ENCODE data around the gene IL20RB. TPM values are rescaled to one million over a fixed set of nuclear protein-coding genes. Genes with fewer than 3 reads are reported as not detected.

Gene IL20RB
- total and polyA plus RNA-seq, 2 of the 4 experiments (the other 2 are of a cell fraction) = 0.72 to 0.97 TPM

GRCh38 chr3:137008131-137008530 lies 50.3 kb downstream of the IL20RB start:
- H3K4me1 ChIP-seq (ENCODE audit: control insufficient read depth, insufficient read depth, low read length) = peaks cover 3% of the 10 kb centered on the region; the same call in 1 of the 2 replicates
- no peaks in the 10 kb centered on the region for H3K79me1 ChIP-seq (ENCODE audit: low read depth in 1 of 2, low read length in 2 of 2)
- no peak overlapping the region for H2BK120ac ChIP-seq (ENCODE audit: low read depth, low read length)
- H4K91ac ChIP-seq (ENCODE audit: insufficient read depth, low read depth, low read length) = no peak overlapping the region
- no peak overlapping the region for H2BK5ac ChIP-seq (ENCODE audit: low read depth, low read length, poor library complexity, severe bottlenecking)
- no peak overlapping the region for H2BK20ac ChIP-seq (ENCODE audit: low read depth, low read length)
- in situ Hi-C loops (cut with MboI; ENCODE audit: low sequenced_read_pairs) (no loop called here), dilution Hi-C loops (cut with HindIII; ENCODE audit: low sequenced_read_pairs, unreplicated experiment) (no loop called here), intact Hi-C loops (cut with micrococcal nuclease) (no loop called here)
- peaks cover 5% of the 10 kb centered on the region; the same call in 1 of the 2 replicates for H3K9me1 ChIP-seq (ENCODE audit: insufficient read depth, low read length)
- H3K56ac ChIP-seq (ENCODE audit: extremely low read depth, insufficient read depth, low read length) = no peak overlapping the region
- no peaks in the 10 kb centered on the region for H3K27me3 ChIP-seq (ENCODE audit: control insufficient read depth, insufficient read depth, low read length)
- no peak overlapping the region for H3K14ac ChIP-seq (replicated peaks; ENCODE audit: low read depth, low read length)
- H4K8ac ChIP-seq (ENCODE audit: low read depth in 2 of 2, low read length in 2 of 2) = no peak overlapping the region
- no peak overlapping the region for H3K4me2 ChIP-seq (ENCODE audit: low read depth, low read length)
- no peak overlapping the region for H2AK5ac ChIP-seq (ENCODE audit: low read depth, low read length)
- no peak overlapping the region for H3K4me3 ChIP-seq (ENCODE audit: insufficient read depth, low read depth, low read length)
- no peak overlapping the region for H2AK9ac ChIP-seq (replicated peaks; ENCODE audit: low read depth, low read length, poor library complexity)
- H2AFZ ChIP-seq (replicated peaks; ENCODE audit: low read length, poor library complexity) = no peak overlapping the region
- H3K9me3 ChIP-seq (ENCODE audit: control insufficient read depth, insufficient read depth, low read length) = no peaks in the 10 kb centered on the region
- TF ChIP-seq RFX5 (IDR thresholded peaks at IDR 0.05; ENCODE audit: low read depth, low read length) (no peak), MAZ (IDR thresholded peaks at IDR 0.05; ENCODE audit: borderline replicate concordance, low read depth, low read length) (no peak), MAFK (IDR thresholded peaks at IDR 0.05; ENCODE audit: low read depth, low read length) (peak; percentile 36; the same call in 1 of the 2 replicates)
- H3K4ac ChIP-seq (ENCODE audit: low read depth, low read length) = no peak overlapping the region
- no peak overlapping the region for H3K9ac ChIP-seq (ENCODE audit: low read depth, low read length)
- H3K27ac ChIP-seq (ENCODE audit: insufficient read depth, low read length) = no peak overlapping the region
- no peak overlapping the region for H4K5ac ChIP-seq (ENCODE audit: low read depth, low read length)
- H3K23ac ChIP-seq (ENCODE audit: low read depth, low read length) = no peak overlapping the region
- BruUV-seq (replicated peaks) = no TSS peak
- POLR2A ChIA-PET (ENCODE audit: unreplicated experiment) = no interaction called here
- H2BK15ac ChIP-seq (ENCODE audit: low read depth, low read length) = no peak overlapping the region
- no peak overlapping the region for H3K18ac ChIP-seq (ENCODE audit: low read depth, low read length)
- H3K36me3 ChIP-seq (ENCODE audit: control insufficient read depth, insufficient read depth, low read length) = no peaks in the 10 kb centered on the region
- ATAC-seq (ENCODE audit: low read depth) (no peak), DNase-seq (no peak)
- H4K20me1 ChIP-seq (ENCODE audit: insufficient read depth, low read length) = no peaks in the 10 kb centered on the region
- CTCF ChIA-PET = interaction anchor here (0.8 kb wide), 1 partner anchor 250 kb away, joined by 3 read pairs; no protein-coding TSS in a partner anchor
- WGBS, 2 experiments (ENCODE audit: extremely low coverage in 2 of 2, insufficient read length in 1 of 2) = 100% methylated on average over 1 of the region's 3 CpGs; no CpG with 5 or more reads in 1 of the 2 experiments

Data from IMR-90 (cell line).